Heart left ventricle (tissue), 16 donors: Measurements from ENCODE around the gene CASQ1. TPM values are rescaled to one million over a fixed set of nuclear protein-coding genes. Genes with fewer than 3 reads are reported as not detected.

Experiments
- ATAC-seq, 4 donors: fragments of 200-7000 bp; cut with Tn5 transposase; one replicate each; pipeline ENCODE4 v1.9.1; 2020 to 2022; ENCODE audit warnings: moderate library complexity in 4 of 4, mild to moderate bottlenecking in 3 of 4, moderate number of reproducible peaks in 1 of 4
- DNase-seq, 5 donors: peaks; one replicate each; pipeline ENCODE4 v3.0.0-alpha.2; 2020
- H3K27ac ChIP-seq, 12 donors: fragments of 200-600 bp; sonication (generic) in 4 of 12; one replicate each; pipeline versions ENCODE4 v1.5.0 to v1.8.0; 2016 to 2022; ENCODE audit warnings: mild to moderate bottlenecking in 2 of 12
- H3K27me3 ChIP-seq, 9 donors: fragments of 200-600 bp; sonication (generic) in 2 of 9; one replicate each; pipeline versions ENCODE4 v1.5.1 to v1.8.0; 2016 to 2022; ENCODE audit warnings: mild to moderate bottlenecking in 3 of 9
- H3K36me3 ChIP-seq, 9 donors: fragments of 200-600 bp; sonication (generic) in 2 of 9; one replicate each; pipeline versions ENCODE4 v1.5.0 to v1.8.0; 2018 to 2022; ENCODE audit warnings: mild to moderate bottlenecking in 2 of 9
- H3K4me1 ChIP-seq, 12 donors: fragments of 200-600 bp; sonication (generic) in 4 of 12; one replicate each; pipeline versions ENCODE4 v1.5.0 to v1.8.0; 2016 to 2022; ENCODE audit warnings: mild to moderate bottlenecking in 3 of 12
- H3K4me3 ChIP-seq, 12 donors: fragments of 200-600 bp; sonication (generic) in 4 of 12; one replicate each; pipeline versions ENCODE4 v1.5.0 to v1.8.0; 2017 to 2022; ENCODE audit warnings: mild to moderate bottlenecking in 9 of 12, moderate library complexity in 4 of 12
- H3K9me3 ChIP-seq, 12 donors: fragments of 200-600 bp; sonication (generic) in 4 of 12; one replicate each; pipeline versions ENCODE4 v1.5.0 to v1.8.0; 2016 to 2022; ENCODE audit warnings: mild to moderate bottlenecking in 1 of 12
- POLR2A ChIP-seq, 2 donors: fragments of 450-650 bp; IDR thresholded peaks; one replicate each; pipeline ENCODE4 v1.6.1; 2017; ENCODE audit warnings: antibody characterized with exemption in 2 of 2, mild to moderate bottlenecking in 2 of 2, moderate library complexity in 2 of 2
- whole genome bisulfite sequencing, 4 donors: extraction: QIAGEN DNeasy Blood & Tissue Kit in 2 of 4; methylation state at CpG; one replicate each; pipeline versions ENCODE4 v1.1.5 to v1.1.7; 2013 to 2018; 5-methylcytosine and 5-hydroxymethylcytosine counted together
- intact Hi-C, 10 donors: fragments of 100-400 bp; cut with DNase I; formaldehyde crosslinking; loops; one replicate each; pipeline versions ENCODE4 v1.11.1 to v1.14.2; 2022
- polyA plus RNA-seq, 2 donors: library from polyadenylated mRNA; stranded (reverse); fragments of 200-250 nt; gene quantifications; one replicate each; pipeline ENCODE4 v1.2.3, GENCODE V29; 2013
- total RNA-seq, 9 donors: library from RNA; depleted of rRNA in 2 of 9; stranded (reverse); fragments of >200 nt in 2 of 9; fragmentation: NEBNext Ultra II Directional in 3 of 9; extraction: Animal tissue kit (Norgen Biotek cat#: 25700) in 3 of 9; gene quantifications; one replicate each; pipeline versions ENCODE4 v1.1.0 to v1.2.4, GENCODE V29; 2016 to 2023
- TF ChIP-seq, protein P1 (sequence below), 12 donors: fragments of 200-600 bp; sonication (generic) in 4 of 12; IDR thresholded peaks; one replicate each; pipeline versions ENCODE4 v1.5.0 to v1.8.0; 2018 to 2022; ENCODE audit warnings: antibody characterized with exemption in 12 of 12, mild to moderate bottlenecking in 5 of 12
- donor health status: ischemic (EF 13 %, LVEDD 7.1; RV severe dilation, severe dysfunction).
- donor health status: healthy with polysubstance abuse.
- donor health status: DM: no; HTN: yes; CAD: no.
- donor health status: DM: no; HTN: no; CAD: no.
- donor health status: ischemic (EF 25% LVEDD 6.9; RV normal size, moderate dysfunction).
- donor health status: ischemic (EF 25% LVEDD 5.7; RV mildly dilated, moderate dysfunction).
- donor health status: healthy.
- donor health status: DM: yes; HTN: yes; CAD: no.
- donor health status: ischemic (EF 35%, LVEDD 5.7; RV mildly dilated, moderate dysfunction).
- donor health status: nonischemic (EF 11% LVEDD 7.7; RV severe dilation, severe dysfunction).
- donor health status: DM: yes; HTN: yes; CAD: no.
- donor health status: PGD.
- donor health status: ischemic (EF 29% LVEDD 5.4; RV normal size, mild dysfunction).
- donor health status: nonischemic (EF 23%, LVEDD 6.1; RV moderate dilation, normal function).

Gene CASQ1
- total and polyA plus RNA-seq, 11 donors, result 23.6 to 129 (median 45.9) TPM

- 87 to 92% (median 89%) methylated on average over 6 of the region's 6 CpGs for WGBS, 4 donors
- no peaks in the 10 kb centered on the region for H3K9me3 ChIP-seq
- DNase-seq (no peak), ATAC-seq (no peak)
- intact Hi-C loops, result no loop called here
- no peak for TF ChIP-seq POLR2A (IDR thresholded peaks at IDR 0.05)
- TF ChIP-seq, protein P1, sequence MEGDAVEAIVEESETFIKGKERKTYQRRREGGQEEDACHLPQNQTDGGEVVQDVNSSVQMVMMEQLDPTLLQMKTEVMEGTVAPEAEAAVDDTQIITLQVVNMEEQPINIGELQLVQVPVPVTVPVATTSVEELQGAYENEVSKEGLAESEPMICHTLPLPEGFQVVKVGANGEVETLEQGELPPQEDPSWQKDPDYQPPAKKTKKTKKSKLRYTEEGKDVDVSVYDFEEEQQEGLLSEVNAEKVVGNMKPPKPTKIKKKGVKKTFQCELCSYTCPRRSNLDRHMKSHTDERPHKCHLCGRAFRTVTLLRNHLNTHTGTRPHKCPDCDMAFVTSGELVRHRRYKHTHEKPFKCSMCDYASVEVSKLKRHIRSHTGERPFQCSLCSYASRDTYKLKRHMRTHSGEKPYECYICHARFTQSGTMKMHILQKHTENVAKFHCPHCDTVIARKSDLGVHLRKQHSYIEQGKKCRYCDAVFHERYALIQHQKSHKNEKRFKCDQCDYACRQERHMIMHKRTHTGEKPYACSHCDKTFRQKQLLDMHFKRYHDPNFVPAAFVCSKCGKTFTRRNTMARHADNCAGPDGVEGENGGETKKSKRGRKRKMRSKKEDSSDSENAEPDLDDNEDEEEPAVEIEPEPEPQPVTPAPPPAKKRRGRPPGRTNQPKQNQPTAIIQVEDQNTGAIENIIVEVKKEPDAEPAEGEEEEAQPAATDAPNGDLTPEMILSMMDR (IDR thresholded peaks at IDR 0.05), result no peak
- no peaks in the 10 kb centered on the region for H3K27me3 ChIP-seq
- H3K4me1 ChIP-seq, result peaks cover 0 to 7% (median 0%) of the 10 kb centered on the region in 12 donors
- H3K27ac ChIP-seq, result no peak within 1 kb of the TSS
- H3K36me3 ChIP-seq, result no peaks in the 10 kb centered on the region
- H3K4me3 ChIP-seq, result no peak within 1 kb of the TSS
Measured at GRCh38 chr1:160151303-160151702, 39.1 kb upstream of the CASQ1 start, which contains the start of gene ATP1A4. Gene ATP1A4, plus strand, starts transcription at chr1:160151603. Its CDS starts 438 bp downstream, at chr1:160152041.

DNA sequence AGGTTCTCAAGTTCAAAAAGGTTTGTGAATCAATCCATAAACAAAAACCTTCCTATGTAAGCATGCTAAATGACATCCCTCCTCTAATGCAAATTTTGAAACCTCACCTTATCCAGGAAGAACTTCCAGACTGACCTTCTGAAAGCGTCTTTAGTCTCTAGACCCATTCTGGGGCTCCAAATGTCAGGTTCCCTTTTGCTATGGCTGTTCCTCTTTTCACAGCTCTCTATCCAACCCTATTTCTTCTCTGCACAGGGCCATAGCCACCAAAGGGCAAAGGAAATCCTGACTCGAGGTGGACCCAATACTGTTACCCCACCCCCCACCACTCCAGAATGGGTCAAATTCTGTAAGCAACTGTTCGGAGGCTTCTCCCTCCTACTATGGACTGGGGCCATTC lies 35.6 kb upstream of the CASQ1 start:
- TF ChIP-seq POLR2A (IDR thresholded peaks at IDR 0.05), result no peak
- TF ChIP-seq, protein P1 (IDR thresholded peaks at IDR 0.05), result no peak
- intact Hi-C loops, result no loop called here
- ATAC-seq, result no peak
- 79 to 89% (median 81%) methylated on average over 3 of the region's 3 CpGs for WGBS, 4 donors
- Histone ChIP-seq H3K9me3 (no peaks in the 10 kb centered on the region), H3K4me3 (no peak overlapping the region), H3K27ac (no peak overlapping the region), H3K36me3 (no peaks in the 10 kb centered on the region), H3K27me3 (no peaks in the 10 kb centered on the region), H3K4me1 (peaks cover 0 to 5% (median 0%) of the 10 kb centered on the region in 12 donors)
- DNase-seq, result no peak

- H3K27ac ChIP-seq, result no peak overlapping the region
- no peak overlapping the region for H3K4me3 ChIP-seq
- H3K36me3 ChIP-seq, result no peaks in the 10 kb centered on the region
- WGBS, 4 donors, result 77 to 88% (median 82%) methylated on average over 5 of the region's 5 CpGs
- no peaks in the 10 kb centered on the region for H3K27me3 ChIP-seq
- H3K4me1 ChIP-seq, result peaks cover 0 to 7% (median 0%) of the 10 kb centered on the region in 12 donors
- intact Hi-C loops, result no loop called here
- ATAC-seq, result no peak
- DNase-seq, result no peak
- TF ChIP-seq, protein P1 (IDR thresholded peaks at IDR 0.05), result no peak
- TF ChIP-seq POLR2A (IDR thresholded peaks at IDR 0.05), result no peak
- no peaks in the 10 kb centered on the region for H3K9me3 ChIP-seq
Measured at GRCh38 chr1:160156361-160156760, 34.0 kb upstream of the CASQ1 start.

DNA sequence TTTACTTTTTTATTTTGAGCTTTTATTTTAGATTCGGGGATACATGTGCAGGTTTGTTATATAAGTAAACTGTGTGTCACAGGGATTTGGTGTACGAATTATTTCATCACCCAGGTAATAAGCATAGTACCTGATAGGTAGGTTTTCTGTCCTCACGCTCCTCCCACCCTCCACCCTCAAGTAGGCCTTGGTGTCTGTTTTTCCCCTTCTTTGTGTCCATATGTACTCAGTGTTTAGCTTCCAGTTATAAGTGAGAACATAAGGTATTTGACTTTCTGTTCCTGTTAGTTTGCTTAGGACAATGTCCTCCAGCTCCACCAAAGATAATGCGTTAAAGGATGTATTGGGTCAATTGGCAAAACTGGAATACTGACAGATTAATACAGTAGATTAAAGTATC lies 33.2 kb upstream of the CASQ1 start:
- no peak overlapping the region for H3K4me3 ChIP-seq
- H3K27me3 ChIP-seq, result no peaks in the 10 kb centered on the region
- no peak for DNase-seq
- 79 to 94% (median 80%) methylated on average over 4 of the region's 4 CpGs for WGBS, 4 donors
- intact Hi-C loops, result no loop called here
- ATAC-seq, result no peak
- no peaks in the 10 kb centered on the region for H3K9me3 ChIP-seq
- no peak for TF ChIP-seq POLR2A (IDR thresholded peaks at IDR 0.05)
- TF ChIP-seq, protein P1 (IDR thresholded peaks at IDR 0.05), result no peak
- no peak overlapping the region for H3K27ac ChIP-seq
- peaks cover 0 to 7% (median 0%) of the 10 kb centered on the region in 12 donors for H3K4me1 ChIP-seq
- H3K36me3 ChIP-seq, result no peaks in the 10 kb centered on the region
